ENCODE results near the gene IFIT1B.
"Not testable (repeated sequence)": the region's sequence is repeated elsewhere in the genome, so short reads cannot be mapped to it uniquely, and the experiment has no call there.

DNA sequence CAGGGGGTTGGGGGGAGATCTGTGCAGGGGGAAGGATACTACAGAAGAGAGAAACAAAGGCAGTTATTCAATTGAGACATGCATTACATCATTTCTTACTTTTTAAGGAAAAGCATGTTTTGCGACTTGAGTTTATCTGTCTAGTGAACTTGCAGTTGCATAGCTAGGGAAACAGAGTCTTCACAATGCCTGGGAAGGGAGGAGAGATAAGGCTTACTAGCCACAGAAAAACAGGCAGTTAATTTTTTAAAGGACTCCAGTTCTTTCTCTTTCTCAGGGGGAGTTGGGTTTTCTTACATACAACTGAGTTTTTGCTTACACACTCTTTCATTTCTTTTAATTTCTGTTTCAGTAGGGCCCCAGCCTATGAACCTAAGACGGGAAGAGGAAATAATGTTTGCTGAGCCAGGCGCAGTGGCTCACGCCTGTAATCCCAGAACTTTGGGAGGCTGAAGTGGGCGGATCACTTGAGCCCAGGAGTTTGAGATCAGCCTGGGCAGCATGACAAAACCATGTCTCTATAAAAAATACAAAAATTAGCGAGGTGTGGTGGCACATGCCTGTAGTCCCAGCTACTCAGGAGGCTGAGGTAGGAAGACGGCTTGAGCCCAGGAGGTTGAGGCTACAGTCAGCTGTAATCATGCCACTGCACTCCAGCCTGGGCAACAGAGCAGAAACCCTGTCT lies 27.1 kb upstream of the IFIT1B start:
- TF ChIP-seq, protein P1, sequence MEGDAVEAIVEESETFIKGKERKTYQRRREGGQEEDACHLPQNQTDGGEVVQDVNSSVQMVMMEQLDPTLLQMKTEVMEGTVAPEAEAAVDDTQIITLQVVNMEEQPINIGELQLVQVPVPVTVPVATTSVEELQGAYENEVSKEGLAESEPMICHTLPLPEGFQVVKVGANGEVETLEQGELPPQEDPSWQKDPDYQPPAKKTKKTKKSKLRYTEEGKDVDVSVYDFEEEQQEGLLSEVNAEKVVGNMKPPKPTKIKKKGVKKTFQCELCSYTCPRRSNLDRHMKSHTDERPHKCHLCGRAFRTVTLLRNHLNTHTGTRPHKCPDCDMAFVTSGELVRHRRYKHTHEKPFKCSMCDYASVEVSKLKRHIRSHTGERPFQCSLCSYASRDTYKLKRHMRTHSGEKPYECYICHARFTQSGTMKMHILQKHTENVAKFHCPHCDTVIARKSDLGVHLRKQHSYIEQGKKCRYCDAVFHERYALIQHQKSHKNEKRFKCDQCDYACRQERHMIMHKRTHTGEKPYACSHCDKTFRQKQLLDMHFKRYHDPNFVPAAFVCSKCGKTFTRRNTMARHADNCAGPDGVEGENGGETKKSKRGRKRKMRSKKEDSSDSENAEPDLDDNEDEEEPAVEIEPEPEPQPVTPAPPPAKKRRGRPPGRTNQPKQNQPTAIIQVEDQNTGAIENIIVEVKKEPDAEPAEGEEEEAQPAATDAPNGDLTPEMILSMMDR (conservative IDR thresholded peaks at IDR 0.05): not testable (repeated sequence)
- not testable (repeated sequence) for TF ChIP-seq EZH2 (IDR thresholded peaks at IDR 0.05; ENCODE audit: low read depth)

All from PC-9 (cell line).